ENCODE results near the gene LRRFIP1.

The LRRFIP1 gene

DNA sequence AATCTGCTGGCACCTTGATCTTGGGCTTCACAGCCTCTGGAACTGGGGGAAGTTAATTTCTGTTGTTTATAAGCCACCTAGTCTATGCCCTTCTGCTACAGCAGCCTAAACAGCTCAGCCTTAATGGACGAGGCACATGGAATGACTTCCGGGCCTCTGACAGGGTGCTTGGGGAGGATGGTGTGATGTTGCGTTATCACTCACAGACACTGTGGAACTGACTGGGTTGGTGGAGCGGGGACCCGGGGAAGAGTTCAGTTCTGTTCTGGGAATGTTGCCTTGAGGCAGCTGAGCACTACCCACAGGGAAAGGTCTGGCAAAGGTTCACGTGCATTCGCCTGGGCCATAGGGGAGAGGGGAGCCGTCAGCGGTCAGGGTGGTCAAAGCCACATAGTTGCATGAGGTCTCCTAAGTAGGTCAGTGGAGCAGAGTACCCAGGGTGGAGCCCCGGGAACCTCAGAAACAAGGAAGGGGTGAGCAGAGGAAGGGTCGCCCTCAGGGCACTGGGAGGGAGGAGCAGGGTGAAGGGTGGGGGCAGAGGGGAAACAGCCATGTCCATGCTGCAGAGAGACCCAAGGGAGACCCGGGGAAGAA, 36.2 kb downstream of the LRRFIP1 start:
- no peak for ATAC-seq (ENCODE audit: insufficient read depth, low read depth)
- H3K36me3 ChIP-seq (ENCODE audit: insufficient read depth, low read length) = no peaks in the 10 kb centered on the region
- H3K27ac ChIP-seq (ENCODE audit: low read length) = no peak overlapping the region
- H3K4me2 ChIP-seq (ENCODE audit: insufficient read depth, low read length) = no peak overlapping the region
- no peaks in the 10 kb centered on the region for H4K20me1 ChIP-seq (ENCODE audit: insufficient read depth, low read length)
- no peaks in the 10 kb centered on the region for H3K9me3 ChIP-seq (ENCODE audit: insufficient read depth, low read length, severe bottlenecking)
- H3K9ac ChIP-seq (ENCODE audit: low read depth, low read length) = no peak overlapping the region
- TF ChIP-seq EZH2 (IDR thresholded peaks at IDR 0.05; ENCODE audit: borderline replicate concordance, low read depth, low read length, severe bottlenecking) = no peak
- TF ChIP-seq, protein P1, sequence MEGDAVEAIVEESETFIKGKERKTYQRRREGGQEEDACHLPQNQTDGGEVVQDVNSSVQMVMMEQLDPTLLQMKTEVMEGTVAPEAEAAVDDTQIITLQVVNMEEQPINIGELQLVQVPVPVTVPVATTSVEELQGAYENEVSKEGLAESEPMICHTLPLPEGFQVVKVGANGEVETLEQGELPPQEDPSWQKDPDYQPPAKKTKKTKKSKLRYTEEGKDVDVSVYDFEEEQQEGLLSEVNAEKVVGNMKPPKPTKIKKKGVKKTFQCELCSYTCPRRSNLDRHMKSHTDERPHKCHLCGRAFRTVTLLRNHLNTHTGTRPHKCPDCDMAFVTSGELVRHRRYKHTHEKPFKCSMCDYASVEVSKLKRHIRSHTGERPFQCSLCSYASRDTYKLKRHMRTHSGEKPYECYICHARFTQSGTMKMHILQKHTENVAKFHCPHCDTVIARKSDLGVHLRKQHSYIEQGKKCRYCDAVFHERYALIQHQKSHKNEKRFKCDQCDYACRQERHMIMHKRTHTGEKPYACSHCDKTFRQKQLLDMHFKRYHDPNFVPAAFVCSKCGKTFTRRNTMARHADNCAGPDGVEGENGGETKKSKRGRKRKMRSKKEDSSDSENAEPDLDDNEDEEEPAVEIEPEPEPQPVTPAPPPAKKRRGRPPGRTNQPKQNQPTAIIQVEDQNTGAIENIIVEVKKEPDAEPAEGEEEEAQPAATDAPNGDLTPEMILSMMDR (IDR thresholded peaks at IDR 0.05; ENCODE audit: borderline replicate concordance, extremely low read depth, low read length, poor library complexity, severe bottlenecking) = no peak
- H3K4me1 ChIP-seq (ENCODE audit: insufficient read depth, low read length) = no peaks in the 10 kb centered on the region
- no peak overlapping the region for H3K4me3 ChIP-seq (ENCODE audit: low read depth in 1 of 2, low read length in 2 of 2)
- no peak overlapping the region for H2AFZ ChIP-seq (ENCODE audit: low read depth, low read length)
- no peaks in the 10 kb centered on the region for H3K79me2 ChIP-seq (ENCODE audit: insufficient read depth, low read length)
- H3K27me3 ChIP-seq (ENCODE audit: insufficient read depth, low read length, poor library complexity) = peaks cover 23% of the 10 kb centered on the region
- DNase-seq = no peak

DNA sequence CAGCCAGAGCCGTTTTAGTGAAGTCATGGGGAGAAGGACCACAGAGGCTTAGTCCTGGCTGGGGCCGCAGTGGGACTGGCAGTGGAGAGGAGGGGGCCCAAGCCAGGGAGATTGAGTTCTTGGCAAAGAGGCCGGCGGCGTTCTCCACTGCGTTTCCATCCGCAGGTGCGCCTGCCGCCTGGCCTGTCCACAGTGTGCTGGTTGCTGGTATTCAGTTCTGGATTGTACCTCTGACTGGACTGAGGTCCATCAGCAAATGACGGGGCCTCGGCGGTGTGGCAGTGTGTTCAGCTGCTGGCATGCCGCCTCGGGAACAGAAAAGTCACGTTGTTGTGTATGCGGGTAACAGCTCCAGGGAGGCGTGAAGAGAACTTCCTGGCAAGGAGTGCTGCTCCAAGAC, 36.8 kb downstream of the LRRFIP1 start:
- H3K36me3 ChIP-seq (ENCODE audit: insufficient read depth, low read length) = no peaks in the 10 kb centered on the region
- H3K27ac ChIP-seq (ENCODE audit: low read length) = no peak overlapping the region
- no peaks in the 10 kb centered on the region for H3K4me1 ChIP-seq (ENCODE audit: insufficient read depth, low read length)
- ATAC-seq (ENCODE audit: insufficient read depth, low read depth) (no peak), DNase-seq (no peak)
- H2AFZ ChIP-seq (ENCODE audit: low read depth, low read length) = no peak overlapping the region
- peaks cover 24% of the 10 kb centered on the region for H3K27me3 ChIP-seq (ENCODE audit: insufficient read depth, low read length, poor library complexity)
- TF ChIP-seq, protein P1 (IDR thresholded peaks at IDR 0.05; ENCODE audit: borderline replicate concordance, extremely low read depth, low read length, poor library complexity, severe bottlenecking) = no peak
- TF ChIP-seq EZH2 (IDR thresholded peaks at IDR 0.05; ENCODE audit: borderline replicate concordance, low read depth, low read length, severe bottlenecking) = no peak
- H3K4me2 ChIP-seq (ENCODE audit: insufficient read depth, low read length) = no peak overlapping the region
- no peaks in the 10 kb centered on the region for H3K79me2 ChIP-seq (ENCODE audit: insufficient read depth, low read length)
- no peak overlapping the region for H3K4me3 ChIP-seq (ENCODE audit: low read depth in 1 of 2, low read length in 2 of 2)
- H4K20me1 ChIP-seq (ENCODE audit: insufficient read depth, low read length) = no peaks in the 10 kb centered on the region
- H3K9ac ChIP-seq (ENCODE audit: low read depth, low read length) = no peak overlapping the region
- no peaks in the 10 kb centered on the region for H3K9me3 ChIP-seq (ENCODE audit: insufficient read depth, low read length, severe bottlenecking)

DNA sequence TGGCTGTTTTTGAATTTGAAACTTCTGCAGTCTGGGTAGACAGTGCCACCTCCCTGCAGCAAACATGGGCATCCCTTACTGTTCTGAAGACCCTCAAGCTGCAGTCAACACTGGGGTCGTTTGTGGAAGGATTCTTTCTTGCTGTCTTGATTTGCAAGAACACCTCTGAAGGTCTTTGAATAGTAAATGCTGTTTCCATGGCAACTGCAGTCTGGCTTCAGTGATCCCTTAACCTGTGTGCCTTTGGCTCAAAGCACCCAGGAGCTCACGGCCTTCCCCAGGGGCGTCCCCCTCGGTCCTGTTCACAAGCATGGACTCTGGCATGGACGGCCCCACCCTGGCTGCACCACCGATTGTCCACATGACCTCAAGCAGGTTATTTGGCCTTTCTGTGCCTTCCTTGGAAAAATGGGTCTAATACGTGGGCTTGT, 38.3 kb downstream of the LRRFIP1 start:
- ATAC-seq (ENCODE audit: insufficient read depth, low read depth) = no peak
- H2AFZ ChIP-seq (ENCODE audit: low read depth, low read length) = no peak overlapping the region
- TF ChIP-seq, protein P1 (IDR thresholded peaks at IDR 0.05; ENCODE audit: borderline replicate concordance, extremely low read depth, low read length, poor library complexity, severe bottlenecking) = no peak
- no peak for TF ChIP-seq EZH2 (IDR thresholded peaks at IDR 0.05; ENCODE audit: borderline replicate concordance, low read depth, low read length, severe bottlenecking)
- H3K27ac ChIP-seq (ENCODE audit: low read length) = no peak overlapping the region
- no peaks in the 10 kb centered on the region for H3K4me1 ChIP-seq (ENCODE audit: insufficient read depth, low read length)
- no peaks in the 10 kb centered on the region for H3K36me3 ChIP-seq (ENCODE audit: insufficient read depth, low read length)
- H3K27me3 ChIP-seq (ENCODE audit: insufficient read depth, low read length, poor library complexity) = peaks cover 20% of the 10 kb centered on the region
- H3K9me3 ChIP-seq (ENCODE audit: insufficient read depth, low read length, severe bottlenecking) = no peaks in the 10 kb centered on the region
- no peak overlapping the region for H3K9ac ChIP-seq (ENCODE audit: low read depth, low read length)
- H3K4me3 ChIP-seq (ENCODE audit: low read depth in 1 of 2, low read length in 2 of 2) = no peak overlapping the region
- H3K4me2 ChIP-seq (ENCODE audit: insufficient read depth, low read length) = no peak overlapping the region
- no peak for DNase-seq
- no peaks in the 10 kb centered on the region for H4K20me1 ChIP-seq (ENCODE audit: insufficient read depth, low read length)
- H3K79me2 ChIP-seq (ENCODE audit: insufficient read depth, low read length) = no peaks in the 10 kb centered on the region
